Measurements from ENCODE around the gene ECEL1.
"Not testable (repeated sequence)": the region's sequence is repeated elsewhere in the genome, so short reads cannot be mapped to it uniquely, and the experiment has no call there.

The ECEL1 gene

DNA sequence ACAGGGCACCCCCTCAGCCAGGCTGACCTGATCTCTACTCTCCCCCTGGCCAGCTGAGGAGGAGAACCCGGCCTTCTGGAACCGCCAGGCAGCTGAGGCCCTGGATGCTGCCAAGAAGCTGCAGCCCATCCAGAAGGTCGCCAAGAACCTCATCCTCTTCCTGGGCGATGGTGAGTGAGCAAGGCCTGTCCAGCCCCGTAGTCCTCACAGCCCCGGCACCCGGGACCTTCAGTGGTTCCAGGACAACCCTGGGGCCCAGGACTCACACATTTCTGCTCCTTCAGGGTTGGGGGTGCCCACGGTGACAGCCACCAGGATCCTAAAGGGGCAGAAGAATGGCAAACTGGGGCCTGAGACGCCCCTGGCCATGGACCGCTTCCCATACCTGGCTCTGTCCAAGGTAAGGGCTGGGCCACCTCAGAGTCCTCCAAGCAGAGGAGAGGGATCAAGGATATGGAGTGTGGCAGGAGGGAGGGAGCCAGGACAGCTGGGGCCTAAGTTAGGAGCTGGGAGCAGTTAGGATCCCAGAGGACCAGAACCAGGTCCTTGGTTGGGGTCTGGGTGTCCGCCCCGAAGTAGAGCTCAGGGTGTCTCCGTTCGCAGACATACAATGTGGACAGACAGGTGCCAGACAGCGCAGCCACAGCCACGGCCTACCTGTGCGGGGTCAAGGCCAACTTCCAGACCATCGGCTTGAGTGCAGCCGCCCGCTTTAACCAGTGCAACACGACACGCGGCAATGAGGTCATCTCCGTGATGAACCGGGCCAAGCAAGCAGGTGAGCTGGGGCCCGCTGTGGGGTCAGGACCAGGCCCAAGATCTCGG lies 31.1 kb downstream of the ECEL1 start:
- ChIA-PET POLR2A (no interaction called here), CTCF (no interaction called here)
- no peak for DNase-seq (ENCODE audit: low read depth, low spot score)
- TF ChIP-seq CTCF (IDR thresholded peaks at IDR 0.05; ENCODE audit: insufficient read depth, low read length, missing control alignments), result no peak
- no peak overlapping the region for H3K4me3 ChIP-seq (ENCODE audit: low read depth, low read length)

DNA sequence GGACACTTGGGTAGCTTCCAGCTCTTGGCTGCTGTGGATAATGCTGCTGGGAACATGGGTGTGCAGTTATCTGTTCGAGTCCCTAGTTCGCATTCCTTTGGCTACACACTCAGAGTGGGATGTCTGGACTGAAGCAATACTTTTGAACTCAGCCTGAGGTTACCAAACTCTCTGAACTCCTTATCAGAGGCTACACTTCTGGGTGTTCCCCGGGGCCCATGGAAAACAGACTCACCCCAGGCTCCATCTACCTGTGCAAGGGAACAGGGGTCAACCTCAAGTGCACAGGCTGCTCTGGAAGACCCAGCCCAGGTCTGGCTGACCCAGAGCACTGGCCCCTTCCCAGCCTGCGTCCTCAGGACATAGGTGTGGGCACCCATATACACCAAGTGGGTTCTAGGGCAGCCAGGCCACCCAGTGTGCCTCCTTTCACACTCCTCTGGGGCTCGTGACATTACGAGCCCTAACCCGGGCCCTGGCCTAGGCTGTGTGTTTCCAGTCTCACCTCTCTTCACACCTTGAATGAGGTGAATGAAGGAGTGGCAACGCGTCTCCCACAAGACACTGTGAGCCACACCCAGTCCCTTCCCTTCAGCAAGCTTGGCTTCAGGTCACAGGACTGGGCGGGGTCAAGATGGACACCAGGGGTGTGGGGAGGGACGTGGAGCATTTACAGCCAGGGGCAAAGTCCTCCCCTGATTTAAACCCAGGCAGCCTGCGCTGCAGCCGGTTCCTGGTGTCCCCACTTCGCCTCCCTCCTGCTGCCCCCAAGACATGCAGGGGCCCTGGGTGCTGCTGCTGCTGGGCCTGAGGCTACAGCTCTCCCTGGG lies 32.0 kb downstream of the ECEL1 start, which contains the start of gene ALPI:
Gene ALPI (plus strand): TSS at position 728 of the 830 bp plus-strand sequence. CDS start 47 bp downstream, at position 775.
- no peak for DNase-seq (ENCODE audit: low read depth, low spot score)
- H3K4me3 ChIP-seq (ENCODE audit: low read depth, low read length), result no peak within 1 kb of the TSS
- no peak for TF ChIP-seq CTCF (IDR thresholded peaks at IDR 0.05; ENCODE audit: insufficient read depth, low read length, missing control alignments)
- POLR2A ChIA-PET, result no interaction called here
- CTCF ChIA-PET, result interaction anchor here (1.6 kb wide), 1 partner anchor 16 kb away, joined by 5 read pairs; no protein-coding TSS in a partner anchor

DNA sequence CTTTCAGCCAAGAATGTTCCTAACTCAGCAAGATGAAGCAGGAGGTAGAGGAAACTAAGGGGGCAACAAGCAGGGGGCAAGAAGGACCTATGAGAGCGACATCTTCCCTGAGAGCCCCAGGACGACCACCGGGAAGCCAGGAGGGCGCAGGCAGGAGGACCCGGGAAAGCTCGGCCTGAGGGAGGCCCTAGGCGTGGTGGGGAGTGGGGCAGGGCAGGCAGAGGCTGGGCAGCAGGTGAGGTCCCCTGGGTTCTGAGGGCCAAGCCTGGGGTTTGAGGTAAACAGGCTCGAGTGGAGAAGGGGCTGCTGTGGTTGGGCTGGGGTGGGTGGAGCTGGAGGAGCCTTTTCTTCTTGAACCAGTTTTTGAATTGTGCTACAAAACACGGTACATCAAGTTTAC lies 33.0 kb downstream of the ECEL1 start:
- ChIA-PET CTCF (interaction anchor here (1.6 to 2.7 kb wide), 2 partner anchors 14 to 15 kb away, joined by 5 to 6 read pairs; no protein-coding TSS in a partner anchor), POLR2A (no interaction called here)
- TF ChIP-seq CTCF (IDR thresholded peaks at IDR 0.05; ENCODE audit: insufficient read depth, low read length, missing control alignments), result no peak
- no peak for DNase-seq (ENCODE audit: low read depth, low spot score)
- H3K4me3 ChIP-seq (ENCODE audit: low read depth, low read length), result no peak overlapping the region

DNA sequence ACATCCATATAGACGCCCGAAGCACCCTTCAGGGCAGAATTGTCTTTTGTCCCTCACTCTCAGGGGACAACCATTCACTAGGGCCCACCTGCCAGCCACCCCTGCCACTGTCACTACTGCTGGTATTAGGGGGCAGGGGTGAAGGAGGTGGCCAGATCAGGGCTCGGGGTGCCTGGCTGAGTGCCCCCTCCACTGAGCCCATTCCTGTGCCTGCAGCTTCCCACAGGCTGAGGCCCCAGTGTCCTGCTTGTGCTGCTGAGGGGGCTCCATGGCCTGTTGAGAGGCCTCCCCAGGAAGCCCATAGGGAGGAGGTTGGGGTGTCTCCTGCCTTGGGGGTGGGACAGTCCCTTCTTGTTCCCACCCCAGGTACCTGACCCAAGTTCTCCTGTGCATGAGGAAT lies 36.0 kb downstream of the ECEL1 start:
- H3K4me3 ChIP-seq (ENCODE audit: low read depth, low read length); POLR2A ChIA-PET; DNase-seq (ENCODE audit: low read depth, low spot score): not testable (repeated sequence)
- CTCF ChIA-PET, result interaction anchor here (1.2 kb wide), 1 partner anchor 12 kb away, joined by 4 read pairs; no protein-coding TSS in a partner anchor

GRCh38 chr2:232449964-232450363 lies 37.7 kb downstream of the ECEL1 start:
- H3K4me3 ChIP-seq (ENCODE audit: low read depth, low read length), result no peak overlapping the region
- no peak for DNase-seq (ENCODE audit: low read depth, low spot score)
- ChIA-PET CTCF (no interaction called here), POLR2A (no interaction called here)
- TF ChIP-seq CTCF (IDR thresholded peaks at IDR 0.05; ENCODE audit: insufficient read depth, low read length, missing control alignments), result no peak

- no peak overlapping the region for H3K4me3 ChIP-seq (ENCODE audit: low read depth, low read length)
- TF ChIP-seq CTCF (IDR thresholded peaks at IDR 0.05; ENCODE audit: insufficient read depth, low read length, missing control alignments), result no peak
- CTCF ChIA-PET, result interaction anchor here (1.0 to 3.6 kb wide), 6 partner anchors 9 to 549 kb away, joined by 4 to 38 read pairs (median 10); partner anchors contain the start of gene PRSS56
- DNase-seq (ENCODE audit: low read depth, low spot score), result no peak
- POLR2A ChIA-PET, result no interaction called here
Measured at GRCh38 chr2:232448304-232448690, 39.3 kb downstream of the ECEL1 start.
